HG02798 (cell line): ENCODE measurements around the gene SLIT1.
A peak's percentile ranks its signal among the peaks of the same experiment; 100 is the strongest.

Source experiments
- ATAC-seq: cut with Tn5 transposase; IDR thresholded peaks from one replicate; pipeline ENCODE4 v1.9.1; 2021; ENCODE audit warnings: mild to moderate bottlenecking; ENCODE audit not compliant: unreplicated experiment, poor library complexity

SLIT1 gene

DNA sequence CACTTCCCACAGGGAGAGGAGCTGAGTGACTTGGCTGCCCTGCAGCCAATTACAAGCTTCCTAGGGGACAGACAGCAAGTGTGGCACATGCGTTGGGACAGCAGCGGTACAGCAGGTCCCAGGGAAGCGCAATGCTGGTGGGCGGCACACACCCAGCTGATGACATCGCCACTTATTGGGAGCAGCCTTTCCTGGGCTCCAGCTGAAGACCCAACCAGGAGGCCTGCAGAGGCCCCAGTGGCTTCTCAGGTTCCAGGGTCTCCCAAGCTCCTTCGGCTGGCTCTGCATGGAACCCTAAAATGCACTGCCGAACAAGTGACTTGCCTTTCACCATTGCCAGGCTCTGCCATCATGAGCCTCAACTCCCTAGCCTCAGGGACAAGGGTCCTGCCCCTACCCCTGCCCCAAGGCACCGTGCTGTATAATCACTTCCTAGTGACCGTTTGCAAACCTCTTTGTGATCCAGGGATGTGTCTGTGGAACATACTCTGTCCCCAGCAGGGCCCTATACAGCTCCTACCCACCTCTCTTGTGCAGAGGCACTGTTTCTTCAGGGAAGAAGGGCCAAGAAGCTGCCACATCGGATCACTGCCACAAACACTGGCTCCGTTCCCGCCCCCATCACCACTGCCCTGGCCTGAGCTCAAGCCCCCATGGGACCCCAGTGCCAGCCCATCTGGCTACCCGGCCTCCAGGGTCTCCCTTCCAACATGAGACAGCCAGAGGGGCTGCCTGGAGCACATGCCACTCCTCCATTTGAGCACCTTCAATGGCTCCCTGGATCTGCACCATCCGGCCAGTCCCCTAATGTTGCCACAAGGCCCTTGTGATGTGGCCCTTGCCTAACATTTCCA, 19.3 kb upstream of the SLIT1 start:
- no peak for ATAC-seq

DNA sequence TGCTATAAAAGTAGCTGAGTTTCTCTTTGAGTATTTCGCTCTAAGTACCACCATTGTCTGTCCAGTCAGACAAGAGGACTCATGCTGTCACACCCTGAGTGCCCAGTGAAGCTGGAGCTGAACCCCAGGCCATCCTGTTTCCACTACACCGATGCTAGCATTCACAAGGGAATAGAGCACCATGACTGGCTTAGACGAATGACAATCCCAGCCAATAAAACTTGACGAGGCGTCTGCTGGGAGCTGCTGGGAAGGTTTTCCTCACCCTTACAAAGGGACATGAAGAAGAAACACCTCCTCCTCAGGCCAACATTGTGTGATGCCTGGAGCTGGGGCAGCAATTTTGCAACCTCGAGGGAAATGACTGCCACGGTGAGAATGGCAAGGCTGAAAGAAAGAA, 17.5 kb upstream of the SLIT1 start:
- no peak for ATAC-seq

DNA sequence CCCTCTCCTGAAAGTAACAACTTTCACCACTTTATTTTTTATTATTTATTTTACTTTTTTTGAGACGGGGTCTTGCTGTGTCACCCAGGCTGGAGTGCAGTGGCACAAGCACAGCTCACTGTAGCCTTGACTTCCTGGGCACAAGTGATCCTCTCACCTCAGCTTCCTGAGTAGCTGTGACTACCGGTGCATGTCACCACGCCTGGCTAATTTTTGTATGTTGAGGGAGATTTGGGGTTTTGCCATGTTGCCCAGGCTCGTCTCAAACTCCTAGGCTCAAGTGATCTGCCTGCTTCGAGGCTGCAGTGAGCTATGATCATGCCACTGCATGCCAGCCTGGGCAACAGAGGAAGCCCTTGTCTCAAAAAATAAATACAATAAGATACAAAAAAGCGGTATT, 14.9 kb upstream of the SLIT1 start:
- ATAC-seq, result no peak

DNA sequence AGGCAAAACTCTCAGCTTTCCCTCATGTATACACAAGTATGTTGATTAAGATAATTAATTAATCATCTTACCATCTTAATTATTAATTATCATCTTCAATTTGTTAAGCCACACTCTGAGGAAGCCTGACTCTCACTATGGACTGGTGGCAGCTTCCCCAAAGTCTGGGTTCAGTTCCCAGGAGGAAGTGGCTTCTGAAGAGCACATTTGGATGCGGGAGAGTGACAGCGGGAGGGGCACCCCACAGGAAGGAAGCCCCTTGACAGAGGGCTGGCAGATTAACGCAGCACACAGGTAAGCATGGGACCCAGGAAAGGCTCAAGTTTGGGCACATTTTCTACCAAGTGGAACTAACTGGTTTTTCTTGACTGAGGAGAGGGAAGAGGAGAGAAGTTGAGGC, 13.4 kb upstream of the SLIT1 start:
- no peak for ATAC-seq

DNA sequence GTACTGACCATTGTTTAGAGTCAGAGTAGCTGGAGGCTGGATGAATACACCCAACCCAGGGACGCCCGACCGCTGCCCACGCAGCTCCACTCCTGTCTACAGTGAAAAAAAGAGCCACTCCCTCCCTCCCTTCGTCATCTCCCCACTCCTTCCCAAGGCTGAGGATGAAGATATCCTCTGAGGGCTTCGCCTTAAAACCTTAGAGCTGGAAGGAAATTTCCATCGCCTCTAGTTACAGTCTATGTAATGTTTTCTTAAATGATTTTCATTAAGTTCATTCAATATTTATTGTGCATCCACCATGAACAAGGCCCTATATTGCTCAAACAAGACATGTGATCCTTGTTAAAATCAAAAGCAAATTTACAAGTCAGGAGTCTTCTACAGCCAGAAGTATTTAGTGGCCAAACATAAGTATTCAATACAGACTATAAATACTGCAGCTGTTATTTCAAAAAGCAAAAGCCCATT, 11.3 kb upstream of the SLIT1 start:
- no peak for ATAC-seq

DNA sequence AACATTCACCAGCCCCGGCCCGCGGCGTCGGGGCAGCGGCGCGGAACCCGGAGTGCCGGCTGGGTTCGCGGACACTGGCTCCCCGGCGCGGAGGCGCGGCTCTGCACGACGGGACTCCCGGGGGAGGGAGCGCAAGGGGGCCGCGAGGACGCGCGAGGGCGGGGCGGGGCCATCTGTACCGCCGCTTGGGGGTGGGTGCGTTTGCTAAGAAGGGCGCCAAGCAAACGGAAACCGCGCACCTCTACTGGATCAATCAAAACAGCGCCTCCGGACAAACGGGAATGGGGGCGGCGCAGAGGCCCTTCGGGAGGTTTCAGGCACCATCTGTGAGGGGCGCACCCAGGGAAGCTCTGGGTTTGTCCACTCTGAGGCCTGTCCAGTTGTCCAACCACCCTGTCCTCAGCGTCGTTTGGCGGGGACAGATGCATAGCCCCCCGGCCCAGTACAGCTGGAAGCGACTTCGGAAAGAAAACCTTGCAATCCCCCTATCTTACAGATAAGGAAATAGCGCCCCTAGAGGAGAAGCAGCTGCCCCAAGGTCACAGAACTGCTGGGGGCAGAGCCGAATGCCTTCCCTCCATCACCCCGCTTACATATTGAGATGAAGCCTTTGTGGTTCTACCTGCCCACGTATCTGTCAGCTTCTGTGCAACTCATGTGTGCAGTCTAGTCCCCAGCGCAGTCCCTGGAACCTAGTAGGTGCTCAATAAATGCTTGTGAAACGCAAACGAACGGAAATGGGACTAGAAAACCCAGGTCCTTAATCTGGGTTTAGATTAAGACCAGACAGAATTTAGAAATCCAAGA, 10.7 kb upstream of the SLIT1 start:
- peak; percentile 64 for ATAC-seq

DNA sequence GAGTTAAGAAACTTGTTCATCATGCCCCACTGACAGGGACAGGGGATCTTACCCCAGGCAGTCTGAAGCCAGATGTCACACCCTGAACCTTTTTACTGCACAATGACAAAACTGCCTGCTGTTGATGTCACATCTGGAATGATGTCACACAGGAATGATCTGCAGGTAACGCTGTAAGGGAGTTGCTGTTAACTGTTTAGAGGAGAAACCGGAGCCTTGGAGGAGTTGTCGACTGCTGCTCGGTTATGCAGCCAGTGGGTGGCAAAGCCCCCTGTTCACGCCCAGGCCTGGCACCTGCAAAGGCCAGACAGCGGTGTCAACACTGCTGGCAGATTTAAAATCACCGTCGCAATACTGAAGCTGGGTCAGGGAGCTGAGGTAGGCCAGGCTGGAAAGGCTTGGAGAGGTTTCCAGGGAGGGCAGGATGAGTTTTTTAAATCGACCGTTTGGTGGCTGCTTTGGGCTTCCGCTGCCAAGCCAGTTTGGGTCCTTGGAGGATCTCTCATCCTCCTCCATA, 10.0 kb upstream of the SLIT1 start:
- ATAC-seq, result no peak

DNA sequence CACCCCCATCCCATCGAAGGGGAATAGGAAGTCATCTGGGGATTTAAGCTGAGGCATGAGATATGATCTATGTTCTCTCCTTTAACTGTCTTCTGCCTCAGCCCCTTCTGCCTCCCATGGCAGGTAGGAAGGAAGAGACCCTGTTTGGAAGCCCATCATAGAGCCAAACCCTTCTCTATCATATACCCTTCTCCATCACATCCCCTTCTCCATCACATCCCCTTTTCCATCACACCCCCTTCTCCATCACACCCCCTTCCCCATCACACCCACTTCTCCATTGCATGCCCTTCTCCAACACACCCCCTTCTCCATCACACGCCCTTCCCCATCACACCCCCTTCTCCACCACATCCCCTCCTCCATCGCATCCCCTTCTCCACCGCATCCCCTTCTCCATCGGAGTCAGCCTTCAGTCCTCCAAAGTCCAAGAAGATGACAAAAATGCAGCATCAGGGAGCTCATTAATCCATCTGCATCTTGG, 7.2 kb upstream of the SLIT1 start:
- no peak for ATAC-seq

DNA sequence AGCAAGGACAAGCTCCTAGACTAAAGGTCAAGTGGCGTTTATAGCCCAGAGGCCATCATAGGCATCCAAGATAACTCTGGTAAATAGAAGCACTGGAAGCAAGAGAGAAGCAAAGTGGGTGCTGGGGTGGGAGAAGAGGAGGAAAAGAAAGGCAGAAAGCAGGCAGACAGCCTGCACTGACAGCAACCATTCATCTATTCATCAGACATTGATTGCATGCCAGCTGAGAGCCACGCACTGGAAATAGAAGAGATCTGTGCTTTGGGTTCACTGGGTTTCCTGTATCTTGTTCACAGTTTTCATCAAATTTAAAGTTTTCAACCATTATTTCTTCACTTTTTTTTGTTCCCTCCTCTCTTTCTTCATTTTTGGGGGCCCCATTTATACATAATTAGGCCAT, 4.7 kb upstream of the SLIT1 start:
- ATAC-seq, result no peak

DNA sequence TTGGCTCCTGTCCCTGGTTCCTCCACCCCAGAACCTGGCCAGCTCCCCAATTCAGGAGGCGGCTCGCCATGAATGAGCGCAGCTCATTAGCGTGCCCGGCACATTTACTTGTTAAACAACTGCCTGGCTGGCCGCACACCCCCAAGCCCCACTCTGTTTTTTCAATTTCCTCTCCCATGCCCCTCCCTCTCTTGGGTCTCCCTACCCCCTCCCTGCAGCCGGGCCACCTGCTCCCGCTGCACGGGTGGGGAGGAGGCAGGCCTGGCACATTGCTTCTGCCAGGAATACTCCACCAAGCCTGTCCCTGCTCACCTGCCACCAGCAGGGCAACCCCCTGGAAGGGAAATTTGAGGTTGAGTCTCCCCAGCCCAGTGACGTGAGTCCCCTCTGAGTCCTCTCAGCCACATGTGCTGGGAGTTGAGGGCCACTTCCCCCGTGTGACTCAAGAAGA, 2.5 kb upstream of the SLIT1 start:
- ATAC-seq, result no peak

DNA sequence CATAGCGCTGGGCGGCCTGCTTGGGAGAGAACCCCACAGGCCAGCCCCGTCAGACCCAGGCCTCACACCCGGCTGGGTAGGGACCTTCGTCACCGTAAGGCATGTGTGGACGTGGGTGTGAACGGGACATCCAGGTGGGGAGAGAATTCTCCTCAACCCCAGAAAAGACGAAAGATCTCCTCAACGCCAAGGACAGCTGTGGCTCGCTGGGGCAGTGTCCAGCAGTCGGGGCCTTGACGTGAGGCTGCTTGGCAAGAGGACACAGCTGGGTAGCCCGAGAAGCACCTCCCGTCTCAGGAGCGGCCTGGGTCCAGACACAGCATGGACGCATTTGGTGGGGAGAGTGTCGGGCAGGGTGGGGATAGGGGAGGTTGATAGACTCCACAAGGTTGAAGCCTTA, 1.2 kb upstream of the SLIT1 start:
- no peak for ATAC-seq

DNA sequence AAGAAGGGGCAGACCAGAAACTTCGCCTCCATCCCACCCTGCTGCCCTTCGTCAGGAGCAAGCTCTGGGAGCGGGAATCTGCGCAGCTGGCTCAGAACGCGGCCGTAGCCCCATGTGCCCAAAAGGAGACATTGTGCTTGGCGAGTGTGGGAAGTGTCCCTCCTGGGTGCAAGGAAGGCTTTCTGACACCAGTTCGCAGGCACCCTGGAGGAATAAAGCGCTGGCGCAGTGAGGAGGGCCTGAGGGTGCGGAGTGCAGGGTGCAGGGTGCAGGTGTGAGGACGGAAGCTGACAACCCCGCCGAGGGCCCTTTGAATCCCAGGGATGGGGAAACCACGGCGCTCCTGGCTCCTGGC, 811 bp downstream of the SLIT1 start:
- no peak for ATAC-seq

DNA sequence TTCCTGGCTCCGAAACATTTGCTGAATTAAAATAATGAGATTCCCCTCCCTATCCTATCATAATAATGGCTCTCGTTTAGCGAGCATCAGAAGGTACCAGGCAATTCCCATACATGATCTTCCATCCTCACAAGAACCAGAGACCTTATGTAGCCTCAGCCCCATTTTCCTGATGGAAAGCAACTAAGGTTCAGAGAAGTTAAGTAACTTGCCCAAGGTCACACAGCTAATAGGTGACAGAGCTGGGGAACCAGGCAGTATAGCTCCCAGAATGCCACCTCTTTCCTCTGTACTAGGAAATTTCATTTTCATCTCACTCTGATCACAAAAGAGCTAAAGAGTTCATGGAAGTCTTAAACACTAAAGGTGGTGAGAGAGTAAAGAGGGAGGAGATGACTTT, 2.4 kb downstream of the SLIT1 start:
- no peak for ATAC-seq

DNA sequence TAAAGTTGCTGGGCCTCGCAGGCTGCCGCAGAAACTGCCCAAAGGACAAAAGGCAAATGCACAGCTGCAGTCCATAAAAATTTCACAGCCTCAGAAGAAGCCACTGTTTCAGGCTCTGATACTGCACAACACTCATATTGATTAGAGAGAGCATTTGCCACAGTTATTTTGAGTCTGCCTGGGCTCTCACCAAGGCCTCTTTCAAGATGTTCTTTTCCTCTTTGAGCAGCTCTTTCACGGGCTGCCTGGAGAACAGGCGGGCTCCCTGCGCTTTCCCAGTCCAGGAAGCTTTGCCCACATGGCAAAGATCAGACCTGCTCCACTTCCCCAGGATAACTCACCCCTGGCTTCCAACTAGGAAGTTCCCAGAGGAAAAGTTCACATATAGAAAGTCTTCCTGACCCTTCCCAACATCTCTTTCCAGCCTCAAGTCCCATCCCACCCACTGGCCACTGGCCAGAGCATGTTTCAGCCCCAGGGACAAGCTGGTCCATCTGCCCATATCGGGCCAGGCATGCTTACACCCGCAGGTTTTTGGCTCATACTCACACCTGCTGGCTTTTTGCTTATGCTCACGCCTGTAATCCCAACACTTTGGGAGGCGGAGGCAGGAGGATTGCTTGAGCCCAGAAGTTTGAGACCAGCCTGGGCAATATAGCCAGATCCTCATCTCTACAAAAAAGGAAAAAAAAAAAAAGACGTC, 3.3 kb downstream of the SLIT1 start:
- ATAC-seq, result no peak

DNA sequence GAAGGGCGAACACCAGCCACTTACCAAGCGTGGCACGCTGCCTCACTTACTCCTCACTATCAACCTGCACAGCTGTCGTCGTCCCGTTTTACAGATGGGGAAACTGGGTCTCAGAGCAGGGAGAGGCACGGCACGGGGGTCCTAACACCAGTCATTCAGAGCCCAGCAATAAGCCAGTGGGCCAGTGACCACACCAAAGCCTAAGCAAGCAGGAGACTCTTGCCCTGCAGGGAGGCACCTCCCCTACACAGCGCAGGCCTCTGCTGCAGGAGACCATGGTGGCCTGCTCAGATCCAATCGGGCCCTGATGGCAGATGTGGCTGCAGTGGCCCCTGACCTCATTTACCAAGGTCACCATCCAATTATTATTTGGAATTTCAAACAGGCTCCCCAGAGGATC, 4.8 kb downstream of the SLIT1 start:
- ATAC-seq, result no peak

DNA sequence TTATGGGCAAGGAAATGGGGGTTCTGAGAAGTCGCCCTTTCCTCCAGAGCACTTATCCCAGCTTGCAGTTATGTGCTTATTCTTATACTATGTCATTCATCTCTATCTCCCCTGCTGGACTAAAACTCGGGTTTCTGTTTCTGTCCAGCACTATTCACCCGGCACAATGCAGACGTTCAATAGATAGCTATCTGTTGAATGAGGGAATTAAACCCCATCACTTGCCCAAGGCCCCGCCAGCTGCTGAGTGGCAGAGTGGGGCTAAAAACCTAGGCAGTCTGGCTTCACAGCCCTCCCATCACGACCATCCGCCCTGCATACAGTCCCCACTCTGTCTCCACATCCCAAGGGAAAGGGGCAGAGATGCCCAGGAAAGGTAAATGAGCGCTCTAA, 5.4 kb downstream of the SLIT1 start:
- no peak for ATAC-seq

DNA sequence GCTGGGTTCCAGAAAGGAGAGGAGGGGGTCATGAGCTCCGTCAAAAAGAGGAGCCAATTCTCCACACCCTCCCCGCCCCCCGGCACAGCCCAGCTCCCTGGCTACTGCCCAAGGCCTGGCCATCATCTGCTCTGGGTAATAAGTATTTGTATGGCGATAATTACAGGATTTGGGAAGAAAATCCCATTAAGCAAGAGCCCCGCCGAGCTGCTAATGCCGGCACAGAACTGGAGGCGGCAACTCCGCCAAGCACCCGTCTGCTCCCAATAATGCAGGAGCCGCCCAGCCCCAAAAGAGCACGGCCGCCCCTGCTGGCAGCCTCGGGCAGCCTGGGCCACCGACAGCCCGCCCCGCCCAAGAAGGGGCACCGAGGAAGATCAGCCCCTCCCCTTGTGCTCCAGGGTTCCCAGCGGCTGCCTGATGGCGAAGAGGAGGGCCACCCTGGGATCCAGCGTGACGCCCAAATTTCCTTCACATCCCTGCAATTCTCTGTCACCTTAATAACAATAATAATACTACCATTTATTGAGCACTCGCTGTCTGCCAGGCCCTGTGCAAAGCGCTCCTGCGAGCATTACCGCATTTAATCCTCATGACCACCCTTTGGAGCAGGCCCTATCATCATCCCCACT, 5.9 kb downstream of the SLIT1 start:
- no peak for ATAC-seq

DNA sequence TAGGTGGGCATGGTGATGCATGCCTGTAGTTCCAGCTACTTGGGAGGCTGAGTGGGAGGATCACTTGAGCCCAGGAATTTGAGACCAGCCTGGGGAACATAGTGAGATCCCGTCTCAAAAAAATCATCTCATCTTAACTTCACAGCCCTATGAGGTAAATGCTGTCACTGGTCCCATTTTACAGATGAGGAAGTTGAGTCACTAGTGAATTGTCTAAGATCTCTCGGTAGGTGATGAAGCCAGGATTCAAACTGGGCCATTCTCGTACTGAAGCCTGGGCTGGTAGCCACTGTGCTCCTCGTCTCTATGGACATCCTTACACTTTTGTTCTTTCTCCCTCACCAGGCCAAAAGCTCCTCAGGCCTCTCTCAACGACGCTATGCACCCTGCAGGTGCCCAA, 6.4 kb downstream of the SLIT1 start:
- no peak for ATAC-seq

DNA sequence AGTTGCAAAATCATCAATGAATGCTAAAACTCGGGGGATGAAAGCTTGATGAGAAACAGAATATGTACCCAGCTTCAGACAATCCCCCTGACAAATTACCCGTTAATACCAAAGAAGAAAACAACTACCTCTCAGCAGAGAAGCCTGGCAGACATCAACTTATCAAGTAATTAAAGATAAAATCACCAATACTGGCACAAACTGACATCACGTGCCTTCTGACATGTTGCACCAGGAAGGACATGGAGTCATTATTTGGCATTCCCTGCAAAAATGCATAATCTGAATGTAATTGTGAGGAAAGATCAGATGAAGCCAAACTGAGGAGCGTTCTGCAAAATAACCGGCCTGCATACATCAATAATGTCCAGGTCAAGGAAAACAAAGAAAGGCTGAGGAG, 7.7 kb downstream of the SLIT1 start:
- no peak for ATAC-seq

DNA sequence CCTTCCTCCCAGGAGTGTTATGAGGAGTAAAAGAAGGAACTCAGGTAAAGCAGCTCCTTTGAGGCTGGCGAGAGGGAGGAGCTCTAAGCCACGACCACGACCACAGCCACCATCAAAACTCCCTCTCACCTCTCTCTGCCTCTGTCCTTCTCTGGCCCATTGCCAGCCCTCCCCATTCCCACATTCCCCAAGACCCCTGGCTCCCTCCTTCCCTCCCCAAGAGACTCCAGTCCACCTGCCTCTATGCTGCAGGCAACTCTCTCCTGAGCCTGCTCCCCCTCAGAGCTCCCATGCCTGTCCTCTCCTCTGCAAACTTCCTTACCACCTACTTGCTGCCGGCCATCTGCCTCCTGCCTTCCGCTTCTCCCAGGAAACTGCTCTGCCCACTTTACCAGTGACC, 9.5 kb downstream of the SLIT1 start:
- ATAC-seq, result no peak
